ENCODE results near the gene CALML5.

The CALML5 gene

GRCh38 chr10:5532618-5533097 is 33.3 kb upstream of the CALML5 start:
- DNase-seq, result no peak

GRCh38 chr10:5532307-5532605 is 32.9 kb upstream of the CALML5 start:
- DNase-seq, result peak; percentile 39

DNA sequence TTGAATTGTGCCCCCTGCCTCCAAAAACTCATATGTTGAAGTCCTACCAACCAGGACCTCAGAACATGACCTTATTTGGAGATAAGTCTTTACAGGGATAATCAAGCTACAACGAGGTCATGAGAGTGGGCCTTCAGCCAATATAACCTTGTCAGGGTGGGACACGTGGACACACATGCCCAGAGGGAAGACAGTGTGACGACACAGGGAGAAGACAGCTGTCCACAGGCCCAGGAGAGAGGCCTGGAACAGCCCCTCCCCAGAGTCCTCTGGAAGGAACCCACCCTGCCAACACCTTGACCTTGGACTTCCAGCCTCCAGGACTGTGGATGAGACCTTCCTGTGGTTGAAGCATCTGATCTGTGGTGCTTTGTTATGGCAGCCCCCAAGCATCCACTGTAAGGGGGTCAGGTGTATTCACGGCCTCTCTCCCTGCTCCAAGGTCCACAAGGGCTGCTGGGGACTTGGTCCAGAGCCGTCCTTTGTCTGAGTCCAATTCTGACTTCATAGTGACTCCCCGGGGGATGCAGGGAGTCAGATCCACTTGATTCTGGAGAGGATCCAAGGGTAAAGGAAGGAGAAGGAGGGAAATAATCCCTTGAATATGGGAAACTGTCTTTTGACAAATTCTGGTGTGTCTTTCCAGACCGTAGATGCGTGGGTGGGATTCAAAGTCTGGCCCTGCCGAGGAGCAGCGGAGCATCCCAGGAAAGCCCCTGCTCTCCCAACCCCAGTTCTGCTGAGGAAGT is 32.4 kb upstream of the CALML5 start:
- peak; percentile 47 for DNase-seq

GRCh38 chr10:5530846-5531557 is 31.6 kb upstream of the CALML5 start:
- peak; percentile 46 for DNase-seq

GRCh38 chr10:5530412-5530806 is 31.0 kb upstream of the CALML5 start:
- peak; percentile 31 for DNase-seq

DNA sequence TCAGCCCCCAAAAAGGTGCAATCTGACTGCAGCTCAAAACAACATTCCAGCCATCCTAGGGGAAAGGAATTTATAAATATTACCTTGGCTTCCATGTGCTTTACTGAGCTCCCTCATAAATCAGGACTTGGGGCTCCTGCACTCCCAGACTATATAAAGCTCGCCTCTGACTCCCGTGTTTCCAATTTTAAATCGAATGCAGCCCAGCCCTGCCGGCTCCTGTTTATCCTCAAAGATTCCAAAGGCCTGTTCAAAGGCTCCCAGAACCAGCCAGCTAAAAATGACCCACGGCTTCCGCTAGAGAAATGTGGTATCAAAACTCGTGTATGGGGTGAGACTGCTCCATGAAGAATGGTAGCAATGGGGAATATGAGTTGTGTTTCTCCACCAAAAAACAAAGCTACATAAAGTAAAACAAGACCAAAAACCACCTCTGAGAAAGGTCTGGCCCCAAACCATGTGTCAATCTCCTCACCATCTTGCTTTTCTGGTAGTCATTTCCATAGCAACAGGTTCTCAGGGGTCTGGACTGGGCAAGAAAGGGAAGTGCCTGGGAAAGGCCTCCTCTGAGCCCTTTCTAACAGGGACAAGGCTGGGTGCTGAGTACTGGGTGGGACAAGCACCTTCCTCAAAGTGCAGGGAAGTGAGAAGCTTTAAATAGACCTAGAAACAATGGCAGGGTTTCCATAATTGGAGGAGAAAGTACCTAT is 30.5 kb upstream of the CALML5 start:
- peak; percentile 28 for DNase-seq

DNA sequence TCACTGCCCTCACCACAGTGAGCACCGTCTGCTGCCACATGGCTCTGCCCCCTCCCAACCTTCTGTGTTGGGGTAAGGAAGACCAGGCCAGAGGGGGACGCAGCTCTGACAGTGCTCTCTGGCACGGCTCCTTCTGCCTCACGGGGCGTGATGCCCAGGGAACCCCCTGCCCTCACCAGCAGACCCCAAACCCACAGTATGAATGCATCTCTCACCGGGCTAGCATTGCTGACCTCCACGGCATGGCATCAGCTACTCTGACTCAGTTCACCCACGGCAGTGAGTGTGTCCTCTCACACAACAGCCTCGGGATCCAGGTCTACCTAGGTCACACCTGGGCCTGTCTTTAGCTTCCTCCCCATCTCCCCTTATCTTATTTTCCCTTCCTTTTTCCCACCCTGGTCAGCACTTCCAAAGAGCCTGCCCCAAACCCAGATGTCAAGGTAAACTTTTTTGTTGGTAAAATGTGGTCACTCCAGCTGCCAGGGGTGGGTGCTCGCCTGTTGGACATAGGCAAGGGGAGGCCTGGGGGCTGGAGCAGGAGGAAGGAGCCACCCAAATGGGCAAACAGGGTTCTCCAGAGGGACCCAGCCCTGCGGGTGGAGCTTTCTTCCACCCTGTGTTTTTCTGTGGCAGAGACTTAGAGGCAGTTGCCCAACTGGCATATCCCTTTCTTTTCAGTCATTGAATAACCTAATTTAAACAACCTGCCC is 29.8 kb upstream of the CALML5 start:
- DNase-seq, result peak; percentile 44

DNA sequence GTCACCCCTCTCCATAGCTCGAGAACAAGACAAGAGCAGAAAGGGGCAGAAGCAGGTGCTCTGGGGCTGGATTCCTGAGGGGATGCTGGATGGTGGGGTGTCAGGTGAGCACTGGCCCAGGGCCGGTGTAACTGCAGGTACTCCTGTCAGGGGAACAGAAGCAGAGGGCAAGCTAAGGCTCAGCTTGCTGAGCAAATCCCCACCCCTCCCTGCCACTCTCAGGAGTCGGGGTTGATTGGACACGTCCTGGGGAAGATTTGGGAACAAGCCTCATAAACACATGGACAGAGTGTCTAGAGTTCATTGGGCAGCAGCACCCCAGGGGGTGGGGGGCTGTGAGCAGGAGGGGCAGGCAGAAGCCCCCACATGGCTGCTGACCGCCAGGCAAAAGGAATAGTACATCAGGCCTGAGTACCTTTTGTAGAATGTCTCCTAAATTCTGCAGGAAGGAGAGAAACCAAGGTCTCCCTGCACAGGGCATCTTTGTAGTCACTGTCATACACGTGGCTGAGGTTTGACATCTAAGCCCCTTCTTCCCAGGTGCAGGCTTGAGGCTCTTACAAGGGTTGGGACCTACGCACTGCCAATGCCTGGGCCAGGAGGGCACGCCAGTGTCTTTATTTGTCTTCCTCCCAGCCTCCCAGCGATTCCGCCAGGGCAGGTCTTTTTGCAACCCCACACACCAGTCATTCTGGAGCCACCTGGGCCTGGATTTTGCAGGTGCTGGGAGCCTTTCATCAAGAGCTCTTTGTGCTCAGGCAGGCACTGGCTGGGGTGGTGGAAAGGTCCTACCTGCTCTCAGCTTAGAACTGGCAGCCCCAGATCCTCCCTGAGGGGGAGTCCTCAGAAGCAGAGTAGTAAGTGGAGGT is 28.2 kb upstream of the CALML5 start:
- DNase-seq, result peak; percentile 54

DNA sequence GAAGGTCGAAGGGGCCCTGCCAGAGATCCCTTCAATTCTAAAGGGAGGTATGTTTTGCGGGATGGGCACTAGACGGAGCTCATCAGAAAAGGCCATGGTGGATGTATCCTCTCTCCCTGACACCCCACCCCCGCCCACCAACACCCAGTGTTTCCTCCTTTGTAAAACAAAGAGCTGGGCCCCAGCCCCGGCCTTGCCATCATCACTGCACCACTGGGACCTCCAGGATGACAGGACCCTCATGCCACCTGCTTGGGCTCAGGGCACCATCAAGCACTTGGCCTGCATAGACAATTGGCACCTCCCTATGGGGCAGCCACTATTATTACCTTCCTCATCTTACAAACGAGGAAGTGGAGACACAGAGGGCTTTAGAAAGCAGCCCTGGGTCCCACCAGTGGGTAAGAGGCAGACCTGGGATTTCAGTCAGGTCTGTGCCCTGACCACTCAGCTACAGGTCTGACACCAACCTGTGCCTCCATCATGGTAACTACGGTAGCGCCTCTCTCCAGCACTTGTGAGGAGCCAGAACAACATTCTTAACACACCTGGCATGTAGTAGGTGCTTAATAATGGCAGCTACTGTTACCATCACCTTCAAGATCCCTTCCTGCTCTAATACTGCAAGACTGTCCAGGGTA is 27.4 kb upstream of the CALML5 start:
- DNase-seq, result peak; percentile 19

DNA sequence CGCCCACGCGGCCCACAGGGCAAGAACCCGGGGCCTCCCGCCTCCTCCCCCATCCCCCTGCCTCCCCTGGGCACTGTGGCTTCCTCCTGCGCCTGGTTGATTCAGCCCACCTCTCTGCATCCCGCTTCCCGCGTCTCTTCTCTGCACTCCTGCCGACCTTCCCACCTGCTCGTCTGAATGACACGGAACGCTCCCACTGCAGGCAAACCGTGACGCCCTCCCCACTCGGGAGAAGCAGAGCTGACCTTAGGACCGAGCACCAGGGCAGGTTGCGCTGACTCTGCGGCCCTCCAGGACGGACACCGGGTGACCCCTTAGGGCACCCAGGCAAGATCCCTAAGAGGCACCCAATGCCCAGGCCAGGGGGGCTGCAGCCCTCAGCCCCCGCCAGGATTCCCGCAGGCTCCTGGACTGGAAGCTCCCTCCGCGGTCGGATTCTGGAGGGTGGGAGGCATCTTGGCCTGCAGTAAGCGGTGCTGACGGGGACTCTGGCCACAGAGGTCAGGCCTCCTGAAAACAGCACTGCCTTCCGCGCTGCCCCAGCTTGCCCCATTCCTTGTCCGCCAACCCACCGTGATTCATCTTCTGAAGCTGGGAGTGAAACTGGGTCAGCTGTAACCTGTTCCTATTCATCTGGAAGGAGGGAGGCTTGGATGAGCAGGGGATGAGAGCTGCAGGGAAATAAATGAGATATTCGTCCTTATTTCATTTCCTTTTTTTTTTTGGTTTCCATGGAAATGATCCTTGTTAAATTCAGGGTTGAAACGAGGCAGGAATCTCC is 26.4 kb upstream of the CALML5 start:
- peak; percentile 54 for DNase-seq

- peak; percentile 58 for DNase-seq
Measured at GRCh38 chr10:5524641-5525560, 25.5 kb upstream of the CALML5 start, which contains the start of gene CALML3. CALML3 (plus strand) TSS chr10:5524961; CDS start chr10:5525086, 125 bp downstream.

GRCh38 chr10:5523796-5524574 is 24.6 kb upstream of the CALML5 start:
- peak; percentile 38 for DNase-seq

DNA sequence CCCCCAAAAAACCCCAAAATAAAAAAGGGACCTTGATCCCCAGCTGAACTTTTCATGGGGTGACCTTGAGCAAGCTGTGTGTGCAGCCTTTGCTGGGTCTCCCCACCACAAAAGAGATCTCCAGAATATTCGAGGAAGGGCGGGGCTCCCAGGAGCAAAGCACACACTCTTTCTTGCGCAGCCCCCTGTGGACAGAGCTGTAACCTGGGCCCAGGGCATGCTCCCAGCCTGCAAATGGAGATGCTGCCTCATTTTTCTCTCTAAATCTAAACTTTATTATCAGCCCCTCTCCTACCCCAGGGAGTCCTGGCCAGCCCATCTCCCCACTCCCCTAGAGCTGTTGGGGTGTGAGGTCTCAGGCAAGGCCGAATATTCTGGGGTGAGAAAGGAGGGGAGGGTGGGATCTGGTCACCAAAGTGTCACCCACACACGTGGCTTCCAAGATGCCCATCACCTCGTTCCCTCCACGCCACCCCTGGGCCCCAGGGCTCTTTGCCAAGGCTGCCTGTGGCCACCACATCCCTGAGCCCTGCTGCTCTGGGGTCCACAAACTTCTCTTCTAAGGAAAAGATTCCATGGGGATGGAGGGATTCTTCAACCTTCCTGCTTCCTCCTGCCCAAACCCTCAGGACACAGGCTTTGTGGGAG is 23.7 kb upstream of the CALML5 start:
- DNase-seq, result peak; percentile 58

- DNase-seq, result no peak
Measured at GRCh38 chr10:5519054-5519453, 19.7 kb upstream of the CALML5 start.

DNA sequence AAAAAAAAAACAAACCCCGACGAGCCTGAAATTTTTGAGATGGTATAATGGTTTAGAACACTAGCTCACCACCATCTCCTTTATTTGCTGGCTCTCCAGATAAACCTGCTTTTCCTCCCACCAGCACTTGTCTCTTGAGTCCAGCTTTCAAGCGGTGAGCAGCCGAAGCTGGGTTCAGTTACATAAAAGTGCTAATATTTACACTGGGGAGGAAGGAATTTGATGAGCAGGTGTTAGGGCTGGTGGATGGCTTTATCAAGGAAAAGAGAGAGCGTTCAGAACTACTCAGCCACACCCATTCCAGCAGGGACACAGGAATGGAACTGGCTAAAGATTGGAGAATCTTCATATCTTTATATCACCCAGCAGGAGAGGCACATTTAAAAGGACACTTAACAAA is 18.8 kb upstream of the CALML5 start:
- DNase-seq, result peak; percentile 3

DNA sequence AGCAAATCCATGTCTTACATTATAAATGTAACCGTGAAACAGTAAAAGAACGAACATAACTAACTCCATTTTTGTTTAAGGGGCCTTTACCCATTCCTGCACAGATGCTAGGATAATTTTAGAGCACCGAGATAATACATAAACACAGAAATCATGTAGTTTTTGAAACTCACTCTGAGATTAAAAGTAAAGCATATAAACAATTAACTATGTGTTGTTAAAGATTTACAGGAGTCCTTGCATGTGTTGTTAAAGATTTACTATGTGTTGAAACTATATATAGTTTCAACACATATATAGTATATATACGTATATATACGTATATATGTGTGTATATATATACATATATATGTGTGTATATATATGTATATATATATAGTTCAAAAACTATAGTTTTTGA is 18.2 kb upstream of the CALML5 start:
- no peak for DNase-seq

DNA sequence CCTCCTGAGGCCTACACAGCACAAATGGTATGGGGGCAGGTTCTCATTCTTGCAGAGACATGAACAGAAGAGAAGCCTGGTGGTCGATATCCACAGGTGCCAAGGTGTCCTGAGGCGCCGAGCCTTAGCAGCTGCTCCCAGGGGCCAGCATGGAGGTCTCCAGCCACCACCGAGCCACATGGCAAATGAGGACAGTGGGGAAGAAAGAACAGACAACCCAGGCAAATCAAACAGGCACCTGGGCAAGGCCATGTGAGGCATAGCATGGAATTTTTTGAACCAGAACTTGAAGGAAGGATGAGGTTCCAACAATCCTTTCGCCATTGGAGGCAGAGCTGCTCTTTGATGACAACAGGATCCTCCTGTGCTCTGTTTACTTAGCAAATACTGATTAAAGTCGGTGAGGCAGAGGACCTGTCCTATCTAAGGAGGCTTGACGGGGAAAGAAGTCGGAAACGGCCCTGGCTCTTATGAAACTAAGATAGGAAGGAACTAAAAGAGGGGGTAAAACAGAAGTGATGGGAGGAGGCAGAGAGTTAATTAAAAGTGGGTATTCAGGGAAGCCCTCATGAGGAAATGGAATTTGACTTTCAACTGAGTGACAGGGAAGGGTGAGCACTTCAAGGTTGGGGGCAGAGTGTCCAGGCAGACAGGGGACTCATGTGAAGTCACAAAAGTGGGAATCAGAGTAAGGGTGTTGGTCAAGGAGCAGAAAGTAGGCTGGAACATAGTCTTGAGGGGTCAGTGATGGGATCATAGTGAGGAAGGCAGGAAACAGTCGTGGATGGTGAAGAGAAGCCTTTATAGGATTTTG is 16.8 kb upstream of the CALML5 start:
- no peak for DNase-seq
